Sigmoid colon (tissue), 7 donors: ENCODE measurements around the gene TCF12. TPM values are rescaled to one million over a fixed set of nuclear protein-coding genes. Genes with fewer than 3 reads are reported as not detected.

Experiments
- DNase-seq: peaks from one replicate; pipeline ENCODE4 v3.0.0-alpha.2; 2019
- H3K27ac ChIP-seq, 4 donors: fragments of 200-600 bp; sonication (generic); one replicate each; pipeline ENCODE4 v1.5.1; 2016 to 2019; ENCODE audit warnings: mild to moderate bottlenecking in 1 of 4
- H3K27me3 ChIP-seq, 3 donors: fragments of 200-600 bp; sonication (generic); one replicate each; pipeline ENCODE4 v1.5.1; 2019; ENCODE audit warnings: mild to moderate bottlenecking in 1 of 3
- H3K36me3 ChIP-seq, 4 donors: fragments of 200-600 bp; sonication (generic); one replicate each; pipeline ENCODE4 v1.5.1; 2016 to 2019
- H3K4me1 ChIP-seq, 4 donors: fragments of 200-600 bp; sonication (generic); one replicate each; pipeline ENCODE4 v1.5.1; 2017 to 2019
- H3K4me3 ChIP-seq, 4 donors: fragments of 200-600 bp; sonication (generic); one replicate each; pipeline ENCODE4 v1.5.1; 2017 to 2019; ENCODE audit warnings: mild to moderate bottlenecking in 2 of 4, moderate library complexity in 1 of 4
- H3K9me3 ChIP-seq, 4 donors: fragments of 200-600 bp in 3 of 4; sonication (generic) in 3 of 4; one replicate each; pipeline versions ENCODE4 v1.5.1 to v1.6.1; 2013 to 2019
- EP300 ChIP-seq, 4 donors: sonication (generic); formaldehyde crosslinking; IDR thresholded peaks; one replicate each; pipeline ENCODE4 v1.6.1; 2017; ENCODE audit warnings: antibody characterized with exemption in 4 of 4
- POLR2A ChIP-seq, 2 donors: fragments of 450-650 bp; IDR thresholded peaks; one replicate each; pipeline ENCODE4 v1.6.1; 2016; ENCODE audit warnings: antibody characterized with exemption in 2 of 2, mild to moderate bottlenecking in 2 of 2, moderate library complexity in 2 of 2
- POLR2AphosphoS5 ChIP-seq, 4 donors: sonication (generic); formaldehyde crosslinking; IDR thresholded peaks; one replicate each; pipeline ENCODE4 v1.6.1; 2017; ENCODE audit warnings: antibody characterized with exemption in 4 of 4
- WGBS, 2 donors: extraction: QIAGEN DNeasy Blood & Tissue Kit; methylation state at CpG; one replicate each; pipeline ENCODE4 v1.1.7; 2013; 5-methylcytosine and 5-hydroxymethylcytosine counted together
- intact Hi-C: fragments of 100-400 bp; cut with DNase I; formaldehyde crosslinking; loops from one replicate; pipeline ENCODE4 v1.15.1; 2023
- polyA plus RNA-seq, 3 donors: library from polyadenylated mRNA; stranded (reverse); fragments of 200-250 nt; gene quantifications; one replicate each; pipeline ENCODE4 v1.2.3, GENCODE V29; 2013
- total RNA-seq, 4 donors: library from RNA; depleted of rRNA; stranded (reverse); fragments of >200 nt; gene quantifications; one replicate each; pipeline ENCODE4 v1.1.0, GENCODE V29; 2016
- TF ChIP-seq, protein P1 (sequence below), 4 experiments: fragments of 450-650 bp in 3 of 4; fragments of 200-600 bp in 1 of 4; IDR thresholded peaks; one replicate each; pipeline ENCODE4 v1.5.1; 2016 to 2019; ENCODE audit warnings: antibody characterized with exemption in 4 of 4, mild to moderate bottlenecking in 3 of 4, moderate library complexity in 2 of 4
- donor health status: healthy with polysubstance abuse.
- donor health status: Bipolar disorder and iron deficiency.
- donor health status: healthy.

The TCF12 gene
- total and polyA plus RNA-seq, 7 donors, result 13.2 to 147 (median 77.8) TPM

DNA sequence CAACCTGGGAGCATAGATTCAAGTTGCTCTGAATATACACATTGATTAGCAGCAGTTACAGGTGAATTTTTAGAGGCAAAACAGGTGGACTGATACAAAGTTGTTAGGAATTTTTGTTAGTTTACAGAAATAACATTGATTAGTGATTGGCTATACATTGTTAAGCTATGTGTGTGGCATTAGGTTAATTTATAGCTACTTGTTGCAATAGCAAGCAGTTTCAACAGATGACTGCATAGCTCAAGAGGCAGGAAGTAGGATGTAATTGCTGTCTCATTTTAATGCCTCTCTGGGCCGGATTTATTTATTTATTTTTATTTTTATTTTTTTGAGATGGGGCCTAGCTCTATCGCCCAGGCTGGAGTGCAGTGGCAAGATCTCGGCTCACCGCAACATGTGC, 99.7 kb downstream of the TCF12 start:
- DNase-seq, result no peak
- TF ChIP-seq EP300 (IDR thresholded peaks at IDR 0.05) (no peak), POLR2AphosphoS5 (IDR thresholded peaks at IDR 0.05) (no peak), POLR2A (IDR thresholded peaks at IDR 0.05) (no peak)
- TF ChIP-seq, protein P1, sequence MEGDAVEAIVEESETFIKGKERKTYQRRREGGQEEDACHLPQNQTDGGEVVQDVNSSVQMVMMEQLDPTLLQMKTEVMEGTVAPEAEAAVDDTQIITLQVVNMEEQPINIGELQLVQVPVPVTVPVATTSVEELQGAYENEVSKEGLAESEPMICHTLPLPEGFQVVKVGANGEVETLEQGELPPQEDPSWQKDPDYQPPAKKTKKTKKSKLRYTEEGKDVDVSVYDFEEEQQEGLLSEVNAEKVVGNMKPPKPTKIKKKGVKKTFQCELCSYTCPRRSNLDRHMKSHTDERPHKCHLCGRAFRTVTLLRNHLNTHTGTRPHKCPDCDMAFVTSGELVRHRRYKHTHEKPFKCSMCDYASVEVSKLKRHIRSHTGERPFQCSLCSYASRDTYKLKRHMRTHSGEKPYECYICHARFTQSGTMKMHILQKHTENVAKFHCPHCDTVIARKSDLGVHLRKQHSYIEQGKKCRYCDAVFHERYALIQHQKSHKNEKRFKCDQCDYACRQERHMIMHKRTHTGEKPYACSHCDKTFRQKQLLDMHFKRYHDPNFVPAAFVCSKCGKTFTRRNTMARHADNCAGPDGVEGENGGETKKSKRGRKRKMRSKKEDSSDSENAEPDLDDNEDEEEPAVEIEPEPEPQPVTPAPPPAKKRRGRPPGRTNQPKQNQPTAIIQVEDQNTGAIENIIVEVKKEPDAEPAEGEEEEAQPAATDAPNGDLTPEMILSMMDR (IDR thresholded peaks at IDR 0.05), result no peak
- Histone ChIP-seq H3K36me3 (no peaks in the 10 kb centered on the region), H3K27ac (no peak overlapping the region), H3K9me3 (no peaks in the 10 kb centered on the region), H3K4me3 (no peak overlapping the region), H3K4me1 (peaks cover 0 to 27% (median 22%) of the 10 kb centered on the region in 4 donors), H3K27me3 (no peaks in the 10 kb centered on the region)
- intact Hi-C loops, result no loop called here
- 71 to 73% methylated on average over 4 of the region's 4 CpGs for WGBS, 2 donors

DNA sequence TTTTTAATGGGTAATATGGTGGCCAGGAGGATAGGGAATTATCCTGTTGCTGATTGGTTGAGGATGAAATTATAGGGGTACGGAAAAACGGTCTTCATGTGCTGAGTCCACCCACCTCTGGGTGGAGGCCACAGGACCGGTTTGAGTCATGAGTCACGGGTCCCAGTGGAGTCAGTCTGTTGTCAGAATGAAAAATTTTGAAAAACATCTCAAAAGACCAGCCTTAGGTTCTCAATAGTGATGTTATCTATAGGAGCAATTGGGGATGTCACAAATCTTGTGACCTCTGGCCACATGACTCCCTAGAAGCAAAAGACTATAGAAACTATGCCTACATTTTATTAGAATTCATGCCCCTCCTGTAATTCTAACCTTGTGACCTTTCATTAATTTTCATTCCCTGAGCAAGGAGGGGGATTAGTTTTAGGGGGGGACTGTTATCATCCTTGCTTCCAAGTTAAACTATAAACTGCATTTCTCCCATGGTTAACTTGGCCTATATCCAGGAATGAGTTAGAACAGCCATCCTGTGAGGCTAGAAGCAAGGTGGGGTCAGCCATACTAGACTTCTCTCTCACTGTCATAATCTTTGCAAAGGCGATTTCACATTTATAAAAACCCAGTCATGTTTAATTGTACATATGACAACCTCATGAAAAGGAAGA, 101.2 kb downstream of the TCF12 start:
- TF ChIP-seq, protein P1 (IDR thresholded peaks at IDR 0.05), result no peak
- TF ChIP-seq POLR2A (IDR thresholded peaks at IDR 0.05) (no peak), EP300 (IDR thresholded peaks at IDR 0.05) (no peak), POLR2AphosphoS5 (IDR thresholded peaks at IDR 0.05) (no peak)
- no peaks in the 10 kb centered on the region for H3K36me3 ChIP-seq
- intact Hi-C loops, result no loop called here
- H3K27ac ChIP-seq, result no peak overlapping the region
- peaks cover 0 to 27% (median 22%) of the 10 kb centered on the region in 4 donors for H3K4me1 ChIP-seq
- no peak for DNase-seq
- H3K27me3 ChIP-seq, result no peaks in the 10 kb centered on the region
- 76 to 80% methylated on average over 5 of the region's 5 CpGs for WGBS, 2 donors
- no peak overlapping the region for H3K4me3 ChIP-seq
- H3K9me3 ChIP-seq, result no peaks in the 10 kb centered on the region

DNA sequence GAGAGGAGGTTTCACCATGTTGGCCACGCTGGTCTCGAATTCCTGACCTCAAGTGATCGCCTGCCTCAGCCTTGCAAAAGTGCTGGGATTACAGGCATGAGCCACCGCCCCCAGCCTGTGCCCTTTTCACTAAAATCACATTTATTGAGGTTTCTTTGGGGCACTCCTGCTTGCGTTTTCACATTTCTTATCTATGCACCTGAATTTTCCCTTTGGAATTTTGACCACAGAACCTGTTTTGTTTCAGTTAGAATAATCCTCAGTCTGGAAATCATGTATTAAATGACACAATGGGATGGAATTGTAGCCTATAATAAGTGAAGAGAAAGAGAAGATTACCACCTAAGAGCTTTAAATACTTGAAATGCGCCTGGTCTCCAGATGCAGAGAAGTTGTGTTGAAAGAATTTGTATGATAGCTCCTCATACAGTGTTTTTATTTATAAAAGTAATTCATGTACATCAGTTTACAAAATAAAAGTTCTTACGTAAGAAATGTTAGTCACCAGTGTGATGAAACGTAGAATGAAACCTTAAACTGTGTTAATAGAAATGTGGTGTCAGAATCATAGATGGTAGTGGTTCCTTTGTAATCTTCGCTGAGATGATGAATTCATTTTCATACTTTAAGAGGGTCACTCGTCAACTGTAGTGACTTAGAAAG, 107.0 kb downstream of the TCF12 start:
- H3K36me3 ChIP-seq, result no peaks in the 10 kb centered on the region
- H3K27ac ChIP-seq, result peak overlapping the region in 2 of 4 donors; percentile 31 to 32
- 89 to 90% methylated on average over 10 of the region's 10 CpGs for WGBS, 2 donors
- intact Hi-C loops, result no loop called here
- no peak for DNase-seq
- H3K4me1 ChIP-seq, result peaks cover 0 to 22% (median 11%) of the 10 kb centered on the region in 4 donors
- TF ChIP-seq, protein P1 (IDR thresholded peaks at IDR 0.05), result no peak
- no peak for TF ChIP-seq POLR2A (IDR thresholded peaks at IDR 0.05)
- TF ChIP-seq EP300 (IDR thresholded peaks at IDR 0.05), result no peak
- TF ChIP-seq POLR2AphosphoS5 (IDR thresholded peaks at IDR 0.05), result no peak
- no peaks in the 10 kb centered on the region for H3K27me3 ChIP-seq
- H3K9me3 ChIP-seq, result no peaks in the 10 kb centered on the region
- no peak overlapping the region for H3K4me3 ChIP-seq

DNA sequence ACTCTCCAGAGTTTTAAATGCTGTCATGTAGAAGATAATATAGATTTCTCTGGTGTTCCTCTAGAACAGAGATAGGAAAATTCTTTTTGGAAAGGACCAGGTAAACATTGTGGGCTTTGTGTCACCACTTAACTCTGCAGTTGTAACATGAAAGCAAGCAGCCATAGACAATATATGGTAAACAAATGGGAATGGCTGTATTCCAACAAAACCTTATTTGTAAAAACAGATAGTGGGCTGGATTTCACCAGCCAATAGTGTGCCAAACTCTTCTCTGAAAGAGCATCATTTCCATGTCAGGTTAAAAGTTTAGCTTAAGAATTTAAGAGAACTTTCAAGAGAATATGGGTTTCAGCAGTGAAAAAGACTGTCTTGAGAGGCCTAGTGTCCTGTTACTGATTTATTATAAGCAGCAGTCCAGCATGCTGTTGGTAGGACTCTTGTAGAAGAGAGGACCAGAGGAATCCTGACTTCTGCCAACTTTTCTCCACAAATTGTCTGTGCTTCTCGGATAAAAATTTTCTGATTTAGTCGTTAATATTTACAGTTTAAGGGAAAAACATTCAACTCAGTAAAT, 107.7 kb downstream of the TCF12 start:
- DNase-seq, result no peak
- WGBS, 2 donors, result 85 to 86% methylated on average over 2 of the region's 2 CpGs
- Histone ChIP-seq H3K36me3 (no peaks in the 10 kb centered on the region), H3K4me3 (no peak overlapping the region), H3K27me3 (no peaks in the 10 kb centered on the region), H3K4me1 (peaks cover 0 to 29% (median 17%) of the 10 kb centered on the region in 4 donors), H3K9me3 (no peaks in the 10 kb centered on the region), H3K27ac (peak overlapping the region in 2 of 4 donors; percentile 31 to 32)
- intact Hi-C loops, result no loop called here
- TF ChIP-seq POLR2A (IDR thresholded peaks at IDR 0.05) (no peak), EP300 (IDR thresholded peaks at IDR 0.05) (no peak), POLR2AphosphoS5 (IDR thresholded peaks at IDR 0.05) (no peak)
- TF ChIP-seq, protein P1 (IDR thresholded peaks at IDR 0.05), result no peak
